NB4 (cell line): Measurements from ENCODE around the gene HECW1.

Source experiments
- CTCF ChIP-seq: IDR thresholded peaks from one replicate; pipeline ENCODE4 v1.5.1; 2012; ENCODE audit warnings: low read depth, low read length
- MAX ChIP-seq: IDR thresholded peaks from 2 replicates; pipeline ENCODE4 v1.6.1; 2011; ENCODE audit warnings: low read depth, low read length
- MYC ChIP-seq: IDR thresholded peaks from 2 replicates; pipeline ENCODE4 v1.6.1; 2011; ENCODE audit warnings: low read depth, low read length
- POLR2A ChIP-seq: IDR thresholded peaks from 2 replicates; pipeline ENCODE4 v1.6.1; 2011; ENCODE audit warnings: mild to moderate bottlenecking; ENCODE audit not compliant: insufficient read length; ENCODE audit errors: extremely low read depth

GRCh38 chr7:43217055-43217454, 104.6 kb downstream of the HECW1 start:
- TF ChIP-seq CTCF (no peak), POLR2A (no peak), MYC (no peak), MAX (no peak)
